IMR-90 (cell line): ENCODE results near the gene ACTG2. TPM values are rescaled to one million over a fixed set of nuclear protein-coding genes. Genes with fewer than 3 reads are reported as not detected.

Experiments
- ATAC-seq: fragments of 200-7000 bp; cut with Tn5 transposase; 2 replicates; pipeline ENCODE4 v1.9.1; 2020; ENCODE audit warnings: low read depth, mild to moderate bottlenecking, moderate library complexity
- BruUV-seq: library from RNA; stranded (reverse); fragments of 400-500 nt; replicated peaks from 2 replicates; lab custom pipeline; 2021; lab: Mats Ljungman, UMichigan
- CTCF ChIA-PET: fragments of 300-600 bp; formaldehyde crosslinking; extraction: SDS; loops from one replicate; lab custom pipeline; 2021; ENCODE audit warnings: antibody characterized with exemption; lab: Yijun Ruan, JAX
- POLR2A ChIA-PET: fragments of 300-600 bp; sonication (Branson Sonifier 250); formaldehyde crosslinking; loops from one replicate; lab custom pipeline; 2022; ENCODE audit warnings: antibody characterized with exemption; ENCODE audit not compliant: unreplicated experiment; lab: Charles Lee
- DNase-seq: peaks from one replicate; pipeline ENCODE4 v3.0.0; 2013
- H2AFZ ChIP-seq: replicated peaks from 2 replicates; pipeline ENCODE3; 2013; ENCODE audit warnings: low read length, mild to moderate bottlenecking; ENCODE audit not compliant: poor library complexity
- H2AK5ac ChIP-seq: 2 replicates; pipeline ENCODE4 v1.6.1; 2013; ENCODE audit warnings: low read depth, low read length, inconsistent platforms
- H2AK9ac ChIP-seq: replicated peaks from 2 replicates; pipeline ENCODE3; 2013; ENCODE audit warnings: mild to moderate bottlenecking, low read depth, low read length, moderate library complexity; ENCODE audit not compliant: poor library complexity
- H2BK120ac ChIP-seq: 2 replicates; pipeline ENCODE4 v1.6.1; 2013; ENCODE audit warnings: low read depth, low read length, inconsistent platforms
- H2BK15ac ChIP-seq: 3 replicates; pipeline ENCODE4 v1.6.1; 2013; ENCODE audit warnings: low read depth, low read length, inconsistent platforms
- H2BK20ac ChIP-seq: 2 replicates; pipeline ENCODE4 v1.6.1; 2013; ENCODE audit warnings: low read depth, mild to moderate bottlenecking, inconsistent platforms, low read length, moderate library complexity
- H2BK5ac ChIP-seq: 2 replicates; pipeline ENCODE4 v1.6.1; 2013; ENCODE audit warnings: mild to moderate bottlenecking, low read depth, low read length, inconsistent platforms; ENCODE audit not compliant: poor library complexity, severe bottlenecking
- H3K14ac ChIP-seq: replicated peaks from 2 replicates; pipeline ENCODE4 v1.6.1; 2013; ENCODE audit warnings: low read depth, low read length, inconsistent platforms
- H3K18ac ChIP-seq: 2 replicates; pipeline ENCODE4 v1.6.1; 2013; ENCODE audit warnings: low read depth, low read length, control low read depth
- H3K23ac ChIP-seq: 2 replicates; pipeline ENCODE4 v1.6.1; 2013; ENCODE audit warnings: low read depth, low read length, inconsistent platforms
- H3K27ac ChIP-seq: 2 replicates; pipeline ENCODE4 v1.5.1; 2013; ENCODE audit warnings: mild to moderate bottlenecking, control low read depth, low read length; ENCODE audit not compliant: insufficient read depth
- H3K27me3 ChIP-seq: 2 replicates; pipeline ENCODE4 v1.6.1; 2013; ENCODE audit warnings: low read length; ENCODE audit not compliant: control insufficient read depth, insufficient read depth
- H3K36me3 ChIP-seq: 2 replicates; pipeline ENCODE4 v1.6.1; 2013; ENCODE audit warnings: low read length, mixed read lengths; ENCODE audit not compliant: control insufficient read depth, insufficient read depth
- H3K4ac ChIP-seq: 2 replicates; pipeline ENCODE4 v1.6.1; 2013; ENCODE audit warnings: low read depth, low read length, inconsistent platforms
- H3K4me1 ChIP-seq: 2 replicates; pipeline ENCODE4 v1.6.1; 2013; ENCODE audit warnings: low read length, mixed read lengths; ENCODE audit not compliant: control insufficient read depth, insufficient read depth
- H3K4me2 ChIP-seq: 2 replicates; pipeline ENCODE4 v1.6.1; 2013; ENCODE audit warnings: low read depth, mild to moderate bottlenecking, control low read depth, low read length, moderate library complexity
- H3K4me3 ChIP-seq: 2 replicates; pipeline ENCODE4 v1.5.1; 2013; ENCODE audit warnings: low read depth, mild to moderate bottlenecking, control low read depth, low read length, moderate library complexity; ENCODE audit not compliant: insufficient read depth
- H3K56ac ChIP-seq: 2 replicates; pipeline ENCODE4 v1.6.1; 2013; ENCODE audit warnings: low read length, inconsistent platforms; ENCODE audit not compliant: insufficient read depth; ENCODE audit errors: extremely low read depth
- H3K79me1 ChIP-seq, 2 experiments: 2 replicates each; pipeline ENCODE4 v1.6.1; 2013; ENCODE audit warnings: low read length in 2 of 2, inconsistent platforms in 1 of 2, low read depth in 1 of 2
- H3K9ac ChIP-seq: 2 replicates; pipeline ENCODE4 v1.6.1; 2013; ENCODE audit warnings: low read depth, low read length, control low read depth
- H3K9me1 ChIP-seq: 2 replicates; pipeline ENCODE4 v1.6.1; 2013; ENCODE audit warnings: low read length, inconsistent platforms; ENCODE audit not compliant: insufficient read depth
- H3K9me3 ChIP-seq: 2 replicates; pipeline ENCODE4 v1.6.1; 2013; ENCODE audit warnings: low read length; ENCODE audit not compliant: control insufficient read depth, insufficient read depth
- H4K20me1 ChIP-seq: 2 replicates; pipeline ENCODE4 v1.6.1; 2013; ENCODE audit warnings: low read length, inconsistent platforms; ENCODE audit not compliant: insufficient read depth
- H4K5ac ChIP-seq: 2 replicates; pipeline ENCODE4 v1.6.1; 2013; ENCODE audit warnings: mild to moderate bottlenecking, low read depth, low read length, control low read depth
- H4K8ac ChIP-seq, 2 experiments: 2 replicates each; pipeline ENCODE4 v1.6.1; 2013; ENCODE audit warnings: low read depth in 2 of 2, low read length in 2 of 2, control low read depth in 1 of 2, inconsistent platforms in 1 of 2
- H4K91ac ChIP-seq: 2 replicates; pipeline ENCODE4 v1.6.1; 2013; ENCODE audit warnings: low read depth, low read length, inconsistent platforms; ENCODE audit not compliant: insufficient read depth
- CEBPB ChIP-seq: IDR thresholded peaks from 2 replicates; pipeline ENCODE4 v1.6.1; 2012; ENCODE audit warnings: low read depth, low read length, improper control_type of control experiment
- CHD1 ChIP-seq: IDR thresholded peaks from 2 replicates; pipeline ENCODE4 v1.6.1; 2012; ENCODE audit warnings: low read depth, low read length, improper control_type of control experiment
- MAFK ChIP-seq: IDR thresholded peaks from 2 replicates; pipeline ENCODE4 v1.6.1; 2012; ENCODE audit warnings: low read depth, low read length, improper control_type of control experiment
- MXI1 ChIP-seq: IDR thresholded peaks from 2 replicates; pipeline ENCODE4 v1.6.1; 2012; ENCODE audit warnings: low read depth, mild to moderate bottlenecking, low read length, moderate library complexity, borderline replicate concordance
- RCOR1 ChIP-seq: IDR thresholded peaks from 2 replicates; pipeline ENCODE4 v1.6.1; 2012; ENCODE audit warnings: mild to moderate bottlenecking, low read length, improper control_type of control experiment; ENCODE audit not compliant: insufficient replicate concordance
- WGBS, 2 experiments: methylation state at CpG; one replicate each; pipeline versions ENCODE4 v1.1.5 to v1.1.7; 2013; ENCODE audit warnings: missing lambda C conversion rate in 2 of 2; ENCODE audit not compliant: insufficient read length in 1 of 2; ENCODE audit errors: extremely low coverage in 2 of 2; 5-methylcytosine and 5-hydroxymethylcytosine counted together
- dilution Hi-C: fragments of 300-500 bp; cut with HindIII; formaldehyde crosslinking; loops from one replicate; pipeline ENCODE4 v1.14.3; 2018; ENCODE audit warnings: low sequenced_read_pairs; ENCODE audit not compliant: unreplicated experiment
- in situ Hi-C: fragments of 300-500 bp; cut with MboI; formaldehyde crosslinking; loops from 3 replicates; pipeline ENCODE4 v1.14.3; 2019; ENCODE audit warnings: low sequenced_read_pairs, inconsistent platforms, mixed read lengths
- intact Hi-C: fragments of 100-400 bp; cut with micrococcal nuclease; formaldehyde crosslinking; loops from 2 replicates; pipeline ENCODE4 v1.10.0; 2022
- polyA plus RNA-seq, 3 experiments: library from polyadenylated mRNA; depleted of rRNA; stranded (reverse); fragments of >200 nt; gene quantifications; 2 replicates each; pipeline ENCODE4 v1.2.3, GENCODE V29; 2012; ENCODE audit warnings: low replicate concordance in 1 of 3
- total RNA-seq: library from RNA; depleted of rRNA; stranded (reverse); fragments of >200 nt; gene quantifications from 2 replicates; pipeline ENCODE4 v1.2.3, GENCODE V29; 2012

ACTG2 gene
- total and polyA plus RNA-seq, 2 of the 4 experiments (the other 2 are of a cell fraction) = 523 to 899 TPM

DNA sequence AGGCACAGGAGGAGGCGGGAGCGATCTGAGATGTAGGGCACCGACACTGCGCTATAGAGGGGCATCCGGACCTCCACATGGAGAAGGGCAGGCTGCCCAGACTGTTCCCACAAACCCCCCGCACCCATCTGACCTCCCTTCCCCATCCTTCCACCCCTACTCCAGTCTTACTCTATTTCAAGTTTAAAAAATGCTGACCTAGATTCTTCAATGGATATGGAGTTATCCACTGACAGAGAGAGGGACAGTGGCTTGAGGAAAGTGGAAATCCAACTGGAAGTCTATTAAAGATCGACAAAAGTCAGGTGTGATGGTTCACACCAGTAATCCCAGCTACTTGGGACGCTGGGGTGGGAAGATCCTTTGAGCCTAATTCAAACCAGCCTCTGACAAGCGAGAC lies 28.8 kb downstream of the ACTG2 start:
- no peak overlapping the region for H4K5ac ChIP-seq
- no peak overlapping the region for H2BK120ac ChIP-seq
- intact Hi-C loops = loop anchor here (1.0 to 10.0 kb wide), 2 partner anchors 226 to 473 kb away; partner anchors contain the start of gene BOLA3
- CTCF ChIA-PET = interaction anchor here (0.7 to 1.5 kb wide), 2 partner anchors 8 to 59 kb away, joined by 4 read pairs; no protein-coding TSS in a partner anchor
- no peak overlapping the region for H4K8ac ChIP-seq
- H3K27ac ChIP-seq = no peak overlapping the region
- no peak overlapping the region for H3K4me2 ChIP-seq
- 0 out of 4 replicates have a peak, but pooled peaks cover 0 to 4% of the 10 kb centered on the region in 2 experiments for H3K79me1 ChIP-seq
- no peaks in the 10 kb centered on the region for H3K27me3 ChIP-seq
- H2AK9ac ChIP-seq = no peak overlapping the region
- H3K4me3 ChIP-seq = no peak overlapping the region
- POLR2A ChIA-PET = no interaction called here
- no peak overlapping the region for H3K56ac ChIP-seq
- WGBS, 2 experiments = 60% methylated on average over 1 of the region's 9 CpGs; no CpG with 5 or more reads in 1 of the 2 experiments
- in situ Hi-C loops = loop anchor here (10.0 kb wide), 1 partner anchor 223 kb away; the partner anchor contains the start of gene BOLA3
- no peak overlapping the region for H3K9ac ChIP-seq
- H3K14ac ChIP-seq = no peak overlapping the region
- no peak overlapping the region for H2BK5ac ChIP-seq
- H3K9me1 ChIP-seq = peaks cover 4% of the 10 kb centered on the region
- no peak overlapping the region for H3K18ac ChIP-seq
- peak overlapping the region; percentile 75 for H2AFZ ChIP-seq
- H2BK15ac ChIP-seq = no peak overlapping the region
- no peak overlapping the region for H2AK5ac ChIP-seq
- ATAC-seq = peak; percentile 4
- H3K36me3 ChIP-seq = peaks cover 30% of the 10 kb centered on the region
- no peak overlapping the region for H2BK20ac ChIP-seq
- no peak for DNase-seq
- H3K4ac ChIP-seq = no peak overlapping the region
- H3K9me3 ChIP-seq = no peaks in the 10 kb centered on the region
- no peaks in the 10 kb centered on the region for H3K4me1 ChIP-seq
- no TSS peak for BruUV-seq
- no peak for TF ChIP-seq CHD1
- no peak for TF ChIP-seq RCOR1
- 0 out of 2 replicates have a peak, but pooled peaks have one; percentile 30 for TF ChIP-seq MAFK
- TF ChIP-seq MXI1 = no peak
- no peak for TF ChIP-seq CEBPB
- dilution Hi-C loops = no loop called here
- H4K91ac ChIP-seq = no peak overlapping the region
- no peak overlapping the region for H3K23ac ChIP-seq
- H4K20me1 ChIP-seq = peaks cover 20% of the 10 kb centered on the region
